ENCODE results near the gene CAND2.
A peak's percentile ranks its signal among the peaks of the same experiment; 100 is the strongest.
"Not testable (repeated sequence)": the region's sequence is repeated elsewhere in the genome, so short reads cannot be mapped to it uniquely, and the experiment has no call there.

CAND2 gene

GRCh38 chr3:12785096-12785495 is 11.4 kb upstream of the CAND2 start:
- Mint-ChIP-seq H3K4me1 (no peaks in the 10 kb centered on the region), H3K9me3 (no peaks in the 10 kb centered on the region), H3K36me3 (no peaks in the 10 kb centered on the region), H3K4me3 (no peak overlapping the region), H3K27ac (no peak overlapping the region), H3K27me3 (peaks cover 9% of the 10 kb centered on the region)

- H3K9me3 Mint-ChIP-seq, H3K4me1 Mint-ChIP-seq: not testable (repeated sequence)
These were observed 9.1 kb upstream of the CAND2 start for GRCh38 chr3:12787346-12787745.

GRCh38 chr3:12787967-12788690 is 8.4 kb upstream of the CAND2 start:
- not testable (repeated sequence) for H3K4me3 Mint-ChIP-seq, H3K4me1 Mint-ChIP-seq, H3K27ac Mint-ChIP-seq, H3K27me3 Mint-ChIP-seq, H3K36me3 Mint-ChIP-seq, H3K9me3 Mint-ChIP-seq

More at GRCh38 chr3:12787346-12787745, 9.1 kb upstream of the CAND2 start:
- H3K4me3 Mint-ChIP-seq, H3K27ac Mint-ChIP-seq, H3K27me3 Mint-ChIP-seq, H3K36me3 Mint-ChIP-seq: not testable (repeated sequence)

GRCh38 chr3:12791430-12791829 is 5.0 kb upstream of the CAND2 start:
- H3K36me3 Mint-ChIP-seq: no peaks in the 10 kb centered on the region
- H3K27me3 Mint-ChIP-seq: no peaks in the 10 kb centered on the region
- no peak overlapping the region for H3K4me3 Mint-ChIP-seq
- peaks cover 6% of the 10 kb centered on the region for H3K4me1 Mint-ChIP-seq
- H3K27ac Mint-ChIP-seq: no peak overlapping the region
- no peaks in the 10 kb centered on the region for H3K9me3 Mint-ChIP-seq

GRCh38 chr3:12793701-12794100 is 2.8 kb upstream of the CAND2 start:
- no peaks in the 10 kb centered on the region for H3K9me3 Mint-ChIP-seq

GRCh38 chr3:12797124-12797891 is 828 bp downstream of the CAND2 start:
- Mint-ChIP-seq H3K9me3 (no peaks in the 10 kb centered on the region), H3K4me3 (peak overlapping the region; percentile 45), H3K27me3 (no peaks in the 10 kb centered on the region), H3K36me3 (no peaks in the 10 kb centered on the region), H3K27ac (no peak overlapping the region), H3K4me1 (peaks cover 13% of the 10 kb centered on the region)

More at GRCh38 chr3:12793701-12794100, 2.8 kb upstream of the CAND2 start:
- Mint-ChIP-seq H3K4me3 (no peak overlapping the region), H3K27ac (no peak overlapping the region), H3K4me1 (peaks cover 13% of the 10 kb centered on the region), H3K36me3 (no peaks in the 10 kb centered on the region), H3K27me3 (no peaks in the 10 kb centered on the region)

- Mint-ChIP-seq H3K27ac (no peak overlapping the region), H3K9me3 (no peaks in the 10 kb centered on the region), H3K4me3 (peak overlapping the region; percentile 45), H3K27me3 (no peaks in the 10 kb centered on the region), H3K36me3 (no peaks in the 10 kb centered on the region), H3K4me1 (peaks cover 13% of the 10 kb centered on the region)
These were observed 1.5 kb downstream of the CAND2 start for GRCh38 chr3:12797892-12798558.

- peaks cover 13% of the 10 kb centered on the region for H3K4me1 Mint-ChIP-seq
- no peaks in the 10 kb centered on the region for H3K9me3 Mint-ChIP-seq
- H3K27ac Mint-ChIP-seq: no peak overlapping the region
- H3K27me3 Mint-ChIP-seq: no peaks in the 10 kb centered on the region
- no peaks in the 10 kb centered on the region for H3K36me3 Mint-ChIP-seq
- no peak overlapping the region for H3K4me3 Mint-ChIP-seq
These were observed 2.2 kb downstream of the CAND2 start for GRCh38 chr3:12798559-12799179.

- no peaks in the 10 kb centered on the region for H3K9me3 Mint-ChIP-seq
- H3K36me3 Mint-ChIP-seq: no peaks in the 10 kb centered on the region
- H3K4me1 Mint-ChIP-seq: peaks cover 13% of the 10 kb centered on the region
- H3K4me3 Mint-ChIP-seq: no peak overlapping the region
- H3K27me3 Mint-ChIP-seq: no peaks in the 10 kb centered on the region
- no peak overlapping the region for H3K27ac Mint-ChIP-seq
These were observed 3.3 kb downstream of the CAND2 start for GRCh38 chr3:12799525-12800440.

GRCh38 chr3:12803371-12803770 is 6.9 kb downstream of the CAND2 start:
- Mint-ChIP-seq H3K36me3 (no peaks in the 10 kb centered on the region), H3K27me3 (no peaks in the 10 kb centered on the region), H3K27ac (no peak overlapping the region), H3K9me3 (no peaks in the 10 kb centered on the region), H3K4me1 (no peaks in the 10 kb centered on the region), H3K4me3 (no peak overlapping the region)

- no peak overlapping the region for H3K27ac Mint-ChIP-seq
- H3K27me3 Mint-ChIP-seq: no peaks in the 10 kb centered on the region
These were observed 10.6 kb downstream of the CAND2 start for GRCh38 chr3:12807066-12807465.

GRCh38 chr3:12807601-12808359 is 11.3 kb downstream of the CAND2 start:
- H3K36me3 Mint-ChIP-seq: no peaks in the 10 kb centered on the region
- H3K4me1 Mint-ChIP-seq: peaks cover 12% of the 10 kb centered on the region
- no peak overlapping the region for H3K27ac Mint-ChIP-seq
- H3K27me3 Mint-ChIP-seq: no peaks in the 10 kb centered on the region
- no peaks in the 10 kb centered on the region for H3K9me3 Mint-ChIP-seq
- no peak overlapping the region for H3K4me3 Mint-ChIP-seq

More at GRCh38 chr3:12807066-12807465, 10.6 kb downstream of the CAND2 start:
- no peaks in the 10 kb centered on the region for H3K36me3 Mint-ChIP-seq
- H3K4me1 Mint-ChIP-seq: peaks cover 12% of the 10 kb centered on the region
- no peaks in the 10 kb centered on the region for H3K9me3 Mint-ChIP-seq
- no peak overlapping the region for H3K4me3 Mint-ChIP-seq

GRCh38 chr3:12808587-12808986 is 12.1 kb downstream of the CAND2 start:
- Mint-ChIP-seq H3K27me3 (no peaks in the 10 kb centered on the region), H3K4me3 (peak overlapping the region; percentile 48), H3K36me3 (no peaks in the 10 kb centered on the region), H3K4me1 (peaks cover 12% of the 10 kb centered on the region), H3K9me3 (no peaks in the 10 kb centered on the region), H3K27ac (no peak overlapping the region)

GRCh38 chr3:12809001-12809400 is 12.5 kb downstream of the CAND2 start:
- H3K4me1 Mint-ChIP-seq: peaks cover 12% of the 10 kb centered on the region
- no peaks in the 10 kb centered on the region for H3K27me3 Mint-ChIP-seq
- H3K4me3 Mint-ChIP-seq: peak overlapping the region; percentile 72
- no peaks in the 10 kb centered on the region for H3K9me3 Mint-ChIP-seq
- H3K27ac Mint-ChIP-seq: no peak overlapping the region
- no peaks in the 10 kb centered on the region for H3K36me3 Mint-ChIP-seq

Measured in activated naive CD4-positive, alpha-beta T cell treated with anti-CD3 and anti-CD28 coated beads, Interleukin-2, amount 50 U/mL, for 24 hours (primary cell).